HepG2 (cell line): ENCODE measurements around the gene INPP5E. TPM values are rescaled to one million over a fixed set of nuclear protein-coding genes. Genes with fewer than 3 reads are reported as not detected.

Experiments
- FOXA3 ChIP-seq: IDR thresholded peaks from 2 replicates; pipeline ENCODE4 v1.6.1; 2016; ENCODE audit warnings: missing genetic modification reagents, missing compliant biosample characterization
- GLI4 ChIP-seq: sonication (generic); formaldehyde crosslinking; IDR thresholded peaks from 2 replicates; pipeline ENCODE4 v1.5.1; 2020; ENCODE audit warnings: missing genetic modification reagents, mild to moderate bottlenecking, moderate library complexity, borderline replicate concordance
- GPN1 ChIP-seq: sonication (generic); formaldehyde crosslinking; IDR thresholded peaks from 2 replicates; pipeline ENCODE4 v1.5.1; 2020; ENCODE audit warnings: missing genetic modification reagents, borderline replicate concordance
- HCFC1 ChIP-seq: fragments of 150-350 bp; IDR thresholded peaks from 2 replicates; pipeline ENCODE4 v1.6.1; 2014; ENCODE audit warnings: low read depth, low read length
- HES4 ChIP-seq: sonication (generic); formaldehyde crosslinking; IDR thresholded peaks from 2 replicates; pipeline ENCODE4 v1.9.0; 2021; ENCODE audit warnings: mild to moderate bottlenecking, missing genetic modification reagents, borderline replicate concordance
- HNF4G ChIP-seq, 2 experiments: sonication (generic) in 1 of 2; formaldehyde crosslinking in 1 of 2; IDR thresholded peaks; 2 replicates each; pipeline versions ENCODE4 v1.4.0 to v1.6.1; 2011 to 2020; ENCODE audit warnings: borderline replicate concordance in 2 of 2, low read depth in 2 of 2, mild to moderate bottlenecking in 2 of 2, low read length in 1 of 2, missing genetic modification reagents in 1 of 2, moderate library complexity in 1 of 2
- KDM2A ChIP-seq: sonication (generic); formaldehyde crosslinking; IDR thresholded peaks from 2 replicates; pipeline ENCODE4 v1.4.0; 2020; ENCODE audit warnings: low read depth, missing genetic modification reagents, borderline replicate concordance
- KLF13 ChIP-seq: sonication (generic); formaldehyde crosslinking; IDR thresholded peaks from 2 replicates; pipeline ENCODE4 v1.4.0; 2020; ENCODE audit warnings: mild to moderate bottlenecking, missing genetic modification reagents
- MAZ ChIP-seq, 2 experiments: sonication (generic) in 1 of 2; formaldehyde crosslinking in 1 of 2; IDR thresholded peaks; 2 replicates each; pipeline versions ENCODE4 v1.5.0 to v1.6.1; 2012 to 2020; ENCODE audit warnings: low read depth in 2 of 2, mild to moderate bottlenecking in 2 of 2, borderline replicate concordance in 1 of 2, improper control_type of control experiment in 1 of 2, low read length in 1 of 2, missing genetic modification reagents in 1 of 2, moderate library complexity in 1 of 2
- MED1 ChIP-seq: sonication (generic); formaldehyde crosslinking; IDR thresholded peaks from 2 replicates; pipeline ENCODE4 v1.4.0; 2020; ENCODE audit warnings: missing genetic modification reagents
- NCOA5 ChIP-seq: sonication (generic); formaldehyde crosslinking; IDR thresholded peaks from 2 replicates; pipeline ENCODE4 v1.4.0; 2020; ENCODE audit warnings: missing genetic modification reagents
- NONO ChIP-seq, 2 experiments: fragments of 450-650 bp in 1 of 2; sonication (generic) in 1 of 2; formaldehyde crosslinking in 1 of 2; IDR thresholded peaks in 1 of 2; conservative IDR thresholded peaks in 1 of 2; 2 replicates each; pipeline versions ENCODE4 v1.6.1 to v1.8.0; 2017 to 2022; ENCODE audit warnings: mild to moderate bottlenecking in 1 of 2, missing genetic modification reagents in 1 of 2, moderate library complexity in 1 of 2
- SIN3B ChIP-seq: fragments of 150-350 bp; IDR thresholded peaks from 2 replicates; pipeline ENCODE4 v1.6.1; 2014; ENCODE audit warnings: low read length
- SMYD3 ChIP-seq: sonication (generic); formaldehyde crosslinking; IDR thresholded peaks from 2 replicates; pipeline ENCODE4 v1.8.1; 2023; ENCODE audit warnings: mild to moderate bottlenecking, missing genetic modification reagents
- ZFP62 ChIP-seq: sonication (generic); formaldehyde crosslinking; IDR thresholded peaks from 2 replicates; pipeline ENCODE4 v1.4.0; 2020; ENCODE audit warnings: missing genetic modification reagents
- ZNF577 ChIP-seq: sonication (generic); formaldehyde crosslinking; IDR thresholded peaks from 2 replicates; pipeline ENCODE4 v1.4.0; 2020; ENCODE audit warnings: mild to moderate bottlenecking, low read depth, missing genetic modification reagents, borderline replicate concordance
- ZNF713 ChIP-seq: sonication (generic); formaldehyde crosslinking; IDR thresholded peaks from 2 replicates; pipeline ENCODE4 v1.4.0; 2020; ENCODE audit warnings: mild to moderate bottlenecking, missing genetic modification reagents
- ZSCAN21 ChIP-seq: sonication (generic); formaldehyde crosslinking; IDR thresholded peaks from 2 replicates; pipeline ENCODE4 v1.8.0; 2022; ENCODE audit warnings: mild to moderate bottlenecking, missing genetic modification reagents, moderate library complexity, borderline replicate concordance
- polyA plus RNA-seq, 8 experiments: library from polyadenylated mRNA; depleted of rRNA in 3 of 8; stranded (reverse) in 7 of 8; unstranded in 1 of 8; fragments of >200 nt; fragmentation: Illumina TruSeq in 4 of 8; extraction: Trizol in 4 of 8; gene quantifications; 2 replicates each; pipeline versions ENCODE4 v1.2.1 to v1.2.3, GENCODE V29; 2011 to 2016; ENCODE audit warnings: low read depth in 4 of 8, missing spikeins in 1 of 8, mixed read lengths in 1 of 8; ENCODE audit not compliant: insufficient read depth in 1 of 8
- total RNA-seq, 5 experiments: library from RNA; depleted of rRNA; stranded (reverse); fragments of >200 nt; fragmentation: Illumina TruSeq; extraction: Trizol; gene quantifications; 2 replicates each; pipeline ENCODE4 v1.2.3, GENCODE V29; 2016; ENCODE audit warnings: low read depth in 1 of 5
- TF ChIP-seq, protein P1 (sequence below): sonication (generic); formaldehyde crosslinking; IDR thresholded peaks from 2 replicates; pipeline ENCODE4 v1.8.0; 2022; ENCODE audit warnings: mild to moderate bottlenecking, missing genetic modification reagents, moderate library complexity
- TF ChIP-seq, protein P2 (sequence below), 2 experiments: fragments of 450-650 bp in 1 of 2; sonication (generic) in 1 of 2; formaldehyde crosslinking; IDR thresholded peaks; 2 replicates each; pipeline versions ENCODE4 v1.5.0 to v1.8.0; 2020 to 2022; ENCODE audit warnings: mild to moderate bottlenecking in 1 of 2, missing genetic modification reagents in 1 of 2
- TF ChIP-seq, protein P3 (sequence below): sonication (generic); formaldehyde crosslinking; IDR thresholded peaks from 2 replicates; pipeline ENCODE4 v1.4.0; 2020; ENCODE audit warnings: mild to moderate bottlenecking, missing genetic modification reagents
- TF ChIP-seq, protein P4 (sequence below): sonication (generic); formaldehyde crosslinking; IDR thresholded peaks from 2 replicates; pipeline ENCODE4 v1.4.0; 2020; ENCODE audit warnings: mild to moderate bottlenecking, missing genetic modification reagents

The INPP5E gene
- total and polyA plus RNA-seq, 2 of the 13 experiments (the other 11 are each of a cell fraction or from before 2014, with no cell fraction given): 5.5 TPM

DNA sequence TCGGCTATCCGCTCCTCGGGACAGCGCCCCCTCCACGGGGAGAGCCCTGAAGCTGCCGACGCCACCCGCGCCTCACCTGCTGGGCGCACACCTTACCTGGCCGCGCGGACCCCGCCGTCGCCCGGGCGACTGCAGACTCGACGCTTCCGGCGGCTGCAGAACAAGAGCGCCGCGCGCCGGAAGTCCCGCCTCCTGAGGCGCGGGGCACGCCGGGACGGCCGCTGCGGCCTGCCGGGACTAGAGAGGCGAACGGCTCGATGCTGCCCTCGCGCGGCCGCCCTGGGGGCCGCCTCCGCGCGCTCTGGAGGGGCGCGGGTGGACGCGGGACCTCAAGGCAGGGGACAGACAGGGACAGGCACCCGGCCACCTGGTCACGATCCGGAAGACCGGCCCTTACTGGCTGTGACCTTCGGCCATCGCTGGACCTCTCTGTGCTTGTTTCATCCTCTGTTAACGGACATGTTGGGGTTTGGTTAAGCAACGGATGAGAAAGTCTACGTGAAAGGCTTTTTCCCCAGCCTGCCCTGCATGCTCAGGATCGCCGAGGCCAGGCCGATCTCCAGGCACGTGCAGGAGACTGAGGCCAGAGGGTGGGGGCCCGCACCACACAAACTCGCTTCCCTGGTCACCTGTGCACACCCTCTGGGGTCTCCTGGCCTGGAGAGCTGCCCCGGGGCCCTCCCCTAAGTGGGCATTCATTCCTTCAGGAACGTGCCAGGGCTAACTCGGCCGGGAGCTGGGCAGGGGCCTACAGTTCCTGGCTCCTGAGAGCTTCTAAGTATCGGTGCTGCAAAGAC, 39.4 kb downstream of the INPP5E start, which contains the start of gene SNAPC4 (continued):
- TF ChIP-seq, protein P1, sequence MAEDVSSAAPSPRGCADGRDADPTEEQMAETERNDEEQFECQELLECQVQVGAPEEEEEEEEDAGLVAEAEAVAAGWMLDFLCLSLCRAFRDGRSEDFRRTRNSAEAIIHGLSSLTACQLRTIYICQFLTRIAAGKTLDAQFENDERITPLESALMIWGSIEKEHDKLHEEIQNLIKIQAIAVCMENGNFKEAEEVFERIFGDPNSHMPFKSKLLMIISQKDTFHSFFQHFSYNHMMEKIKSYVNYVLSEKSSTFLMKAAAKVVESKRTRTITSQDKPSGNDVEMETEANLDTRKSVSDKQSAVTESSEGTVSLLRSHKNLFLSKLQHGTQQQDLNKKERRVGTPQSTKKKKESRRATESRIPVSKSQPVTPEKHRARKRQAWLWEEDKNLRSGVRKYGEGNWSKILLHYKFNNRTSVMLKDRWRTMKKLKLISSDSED (CRISPR knock-in tag): no peak
- TF ChIP-seq MAZ (IDR thresholded peaks at IDR 0.05; ENCODE audit: borderline replicate concordance, low read depth, low read length): peak; percentile 58; the same call in 1 of the 2 replicates
- peak; percentile 86 for TF ChIP-seq MAZ (CRISPR knock-in tag; IDR thresholded peaks at IDR 0.05; ENCODE audit: low read depth)
- no peak for TF ChIP-seq NONO (IDR thresholded peaks at IDR 0.05)
- TF ChIP-seq NONO (CRISPR knock-in tag; conservative IDR thresholded peaks at IDR 0.05): peak; percentile 89
- TF ChIP-seq, protein P2, sequence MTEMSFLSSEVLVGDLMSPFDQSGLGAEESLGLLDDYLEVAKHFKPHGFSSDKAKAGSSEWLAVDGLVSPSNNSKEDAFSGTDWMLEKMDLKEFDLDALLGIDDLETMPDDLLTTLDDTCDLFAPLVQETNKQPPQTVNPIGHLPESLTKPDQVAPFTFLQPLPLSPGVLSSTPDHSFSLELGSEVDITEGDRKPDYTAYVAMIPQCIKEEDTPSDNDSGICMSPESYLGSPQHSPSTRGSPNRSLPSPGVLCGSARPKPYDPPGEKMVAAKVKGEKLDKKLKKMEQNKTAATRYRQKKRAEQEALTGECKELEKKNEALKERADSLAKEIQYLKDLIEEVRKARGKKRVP (CRISPR knock-in tag; IDR thresholded peaks at IDR 0.05): peak in 1 of 2 experiments; percentile 51; a peak in 1 of 4 replicates
- peak; percentile 87 for TF ChIP-seq KDM2A (CRISPR knock-in tag)
- no peak for TF ChIP-seq SIN3B
- 0 out of 2 replicates have a peak, but pooled peaks have one; percentile 91 for TF ChIP-seq ZNF713 (CRISPR knock-in tag)
- TF ChIP-seq ZNF577 (CRISPR knock-in tag): no peak
- 0 out of 2 replicates have a peak, but pooled peaks have one; percentile 48 for TF ChIP-seq FOXA3 (CRISPR knock-in tag)
- TF ChIP-seq, protein P3, sequence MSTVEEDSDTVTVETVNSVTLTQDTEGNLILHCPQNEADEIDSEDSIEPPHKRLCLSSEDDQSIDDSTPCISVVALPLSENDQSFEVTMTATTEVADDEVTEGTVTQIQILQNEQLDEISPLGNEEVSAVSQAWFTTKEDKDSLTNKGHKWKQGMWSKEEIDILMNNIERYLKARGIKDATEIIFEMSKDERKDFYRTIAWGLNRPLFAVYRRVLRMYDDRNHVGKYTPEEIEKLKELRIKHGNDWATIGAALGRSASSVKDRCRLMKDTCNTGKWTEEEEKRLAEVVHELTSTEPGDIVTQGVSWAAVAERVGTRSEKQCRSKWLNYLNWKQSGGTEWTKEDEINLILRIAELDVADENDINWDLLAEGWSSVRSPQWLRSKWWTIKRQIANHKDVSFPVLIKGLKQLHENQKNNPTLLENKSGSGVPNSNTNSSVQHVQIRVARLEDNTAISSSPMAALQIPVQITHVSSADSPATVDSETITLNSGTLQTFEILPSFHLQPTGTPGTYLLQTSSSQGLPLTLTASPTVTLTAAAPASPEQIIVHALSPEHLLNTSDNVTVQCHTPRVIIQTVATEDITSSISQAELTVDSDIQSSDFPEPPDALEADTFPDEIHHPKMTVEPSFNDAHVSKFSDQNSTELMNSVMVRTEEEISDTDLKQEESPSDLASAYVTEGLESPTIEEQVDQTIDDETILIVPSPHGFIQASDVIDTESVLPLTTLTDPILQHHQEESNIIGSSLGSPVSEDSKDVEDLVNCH: no peak
- TF ChIP-seq NCOA5 (CRISPR knock-in tag): no peak
- TF ChIP-seq MED1 (CRISPR knock-in tag): peak; percentile 58
- peak; percentile 58; the same call in 1 of the 2 replicates for TF ChIP-seq GLI4 (CRISPR knock-in tag)
- TF ChIP-seq KLF13 (CRISPR knock-in tag): peak; percentile 63; the same call in 1 of the 2 replicates
- TF ChIP-seq HES4 (CRISPR knock-in tag): peak; percentile 21; the same call in 1 of the 2 replicates
- peak; percentile 76; the same call in 1 of the 2 replicates for TF ChIP-seq SMYD3 (CRISPR knock-in tag)
- TF ChIP-seq HNF4G (IDR thresholded peaks at IDR 0.05; ENCODE audit: borderline replicate concordance, low read depth, low read length): no peak; the same call in 1 of the 2 replicates
- 0 out of 2 replicates have a peak, but pooled peaks have one; percentile 76 for TF ChIP-seq HNF4G (CRISPR knock-in tag; IDR thresholded peaks at IDR 0.05; ENCODE audit: borderline replicate concordance, low read depth)
- TF ChIP-seq, protein P4, sequence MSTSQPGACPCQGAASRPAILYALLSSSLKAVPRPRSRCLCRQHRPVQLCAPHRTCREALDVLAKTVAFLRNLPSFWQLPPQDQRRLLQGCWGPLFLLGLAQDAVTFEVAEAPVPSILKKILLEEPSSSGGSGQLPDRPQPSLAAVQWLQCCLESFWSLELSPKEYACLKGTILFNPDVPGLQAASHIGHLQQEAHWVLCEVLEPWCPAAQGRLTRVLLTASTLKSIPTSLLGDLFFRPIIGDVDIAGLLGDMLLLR: peak; percentile 73
- peak; percentile 81; the same call in 1 of the 2 replicates for TF ChIP-seq ZSCAN21 (CRISPR knock-in tag)
- TF ChIP-seq HCFC1: peak; percentile 47; the same call in 1 of the 2 replicates
- TF ChIP-seq GPN1 (CRISPR knock-in tag): no peak
- 0 out of 2 replicates have a peak, but pooled peaks have one; percentile 13 for TF ChIP-seq ZFP62 (CRISPR knock-in tag)
